ENCODE results near the gene EPHB2. TPM values are rescaled to one million over a fixed set of nuclear protein-coding genes. Genes with fewer than 3 reads are reported as not detected.

EPHB2 gene
- total RNA-seq, 1 donor from 2014 or later, result 60.3 TPM

DNA sequence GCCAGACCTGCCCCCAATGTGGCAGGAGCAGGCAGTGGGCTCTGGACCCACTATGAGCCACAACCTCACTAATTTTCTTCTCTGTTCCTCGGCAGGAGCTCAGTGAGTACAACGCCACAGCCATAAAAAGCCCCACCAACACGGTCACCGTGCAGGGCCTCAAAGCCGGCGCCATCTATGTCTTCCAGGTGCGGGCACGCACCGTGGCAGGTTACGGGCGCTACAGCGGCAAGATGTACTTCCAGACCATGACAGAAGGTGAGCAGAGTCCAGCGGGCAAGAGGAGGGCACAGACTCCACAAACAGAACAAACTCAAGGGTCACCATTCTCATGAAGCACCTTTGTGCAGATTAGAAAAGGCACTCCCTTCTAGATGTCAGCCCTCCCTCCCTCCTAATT, 182.2 kb downstream of the EPHB2 start:
- no peak overlapping the region for H3K4me3 Mint-ChIP-seq
- H3K27me3 Mint-ChIP-seq (ENCODE audit: low read depth), result no peaks in the 10 kb centered on the region
- no peaks in the 10 kb centered on the region for H3K4me1 Mint-ChIP-seq
- H3K36me3 Mint-ChIP-seq (ENCODE audit: low read depth), result peaks cover 18% of the 10 kb centered on the region
- TF ChIP-seq, protein P1, sequence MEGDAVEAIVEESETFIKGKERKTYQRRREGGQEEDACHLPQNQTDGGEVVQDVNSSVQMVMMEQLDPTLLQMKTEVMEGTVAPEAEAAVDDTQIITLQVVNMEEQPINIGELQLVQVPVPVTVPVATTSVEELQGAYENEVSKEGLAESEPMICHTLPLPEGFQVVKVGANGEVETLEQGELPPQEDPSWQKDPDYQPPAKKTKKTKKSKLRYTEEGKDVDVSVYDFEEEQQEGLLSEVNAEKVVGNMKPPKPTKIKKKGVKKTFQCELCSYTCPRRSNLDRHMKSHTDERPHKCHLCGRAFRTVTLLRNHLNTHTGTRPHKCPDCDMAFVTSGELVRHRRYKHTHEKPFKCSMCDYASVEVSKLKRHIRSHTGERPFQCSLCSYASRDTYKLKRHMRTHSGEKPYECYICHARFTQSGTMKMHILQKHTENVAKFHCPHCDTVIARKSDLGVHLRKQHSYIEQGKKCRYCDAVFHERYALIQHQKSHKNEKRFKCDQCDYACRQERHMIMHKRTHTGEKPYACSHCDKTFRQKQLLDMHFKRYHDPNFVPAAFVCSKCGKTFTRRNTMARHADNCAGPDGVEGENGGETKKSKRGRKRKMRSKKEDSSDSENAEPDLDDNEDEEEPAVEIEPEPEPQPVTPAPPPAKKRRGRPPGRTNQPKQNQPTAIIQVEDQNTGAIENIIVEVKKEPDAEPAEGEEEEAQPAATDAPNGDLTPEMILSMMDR (conservative IDR thresholded peaks at IDR 0.05), result no peak
- no peaks in the 10 kb centered on the region for H3K9me3 Mint-ChIP-seq
- DNase-seq (ENCODE audit: low read depth, low spot score), result no peak
- H3K27ac Mint-ChIP-seq (ENCODE audit: unreplicated experiment), result no peak overlapping the region

DNA sequence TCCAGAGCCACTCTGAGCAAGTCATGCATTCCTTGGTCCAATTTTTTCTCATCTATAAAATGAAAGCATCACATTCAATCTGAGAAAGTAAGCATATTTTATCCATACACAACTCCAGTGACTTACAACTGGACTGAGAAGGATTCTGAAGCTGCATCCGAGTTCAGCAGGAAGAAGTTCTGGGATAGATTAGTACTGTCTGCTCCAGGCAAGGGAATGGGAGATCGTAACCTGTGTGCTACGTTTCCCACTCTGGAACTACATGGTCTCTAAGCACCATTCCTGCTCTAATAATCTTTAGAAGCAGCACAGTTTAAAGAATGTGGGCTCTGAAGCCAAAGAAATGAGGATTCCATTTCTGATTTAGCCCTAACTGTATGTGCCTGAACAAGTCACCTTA, 182.7 kb downstream of the EPHB2 start:
- H3K4me1 Mint-ChIP-seq, result no peaks in the 10 kb centered on the region
- no peak overlapping the region for H3K27ac Mint-ChIP-seq (ENCODE audit: unreplicated experiment)
- H3K9me3 Mint-ChIP-seq, result no peaks in the 10 kb centered on the region
- DNase-seq (ENCODE audit: low read depth, low spot score), result no peak
- no peak overlapping the region for H3K4me3 Mint-ChIP-seq
- TF ChIP-seq, protein P1 (conservative IDR thresholded peaks at IDR 0.05), result no peak
- peaks cover 18% of the 10 kb centered on the region for H3K36me3 Mint-ChIP-seq (ENCODE audit: low read depth)
- no peaks in the 10 kb centered on the region for H3K27me3 Mint-ChIP-seq (ENCODE audit: low read depth)

DNA sequence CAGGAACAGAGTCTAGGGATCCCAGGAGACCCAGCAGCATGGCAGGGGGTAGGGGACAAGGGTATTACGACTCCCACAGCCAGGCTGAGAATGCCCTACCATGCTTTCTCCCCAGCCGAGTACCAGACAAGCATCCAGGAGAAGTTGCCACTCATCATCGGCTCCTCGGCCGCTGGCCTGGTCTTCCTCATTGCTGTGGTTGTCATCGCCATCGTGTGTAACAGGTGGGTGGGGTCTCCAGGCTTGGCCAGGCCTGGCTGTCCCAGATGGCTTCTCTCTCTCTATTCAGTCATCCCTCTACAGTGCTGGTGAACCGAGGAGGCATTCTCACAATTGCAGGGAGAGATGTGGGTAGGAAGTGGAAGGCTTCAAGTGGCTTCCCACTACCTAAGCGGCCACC, 184.7 kb downstream of the EPHB2 start:
- no peaks in the 10 kb centered on the region for H3K9me3 Mint-ChIP-seq
- H3K27ac Mint-ChIP-seq (ENCODE audit: unreplicated experiment), result no peak overlapping the region
- no peak for DNase-seq (ENCODE audit: low read depth, low spot score)
- no peak overlapping the region for H3K4me3 Mint-ChIP-seq
- peaks cover 18% of the 10 kb centered on the region for H3K36me3 Mint-ChIP-seq (ENCODE audit: low read depth)
- no peaks in the 10 kb centered on the region for H3K4me1 Mint-ChIP-seq
- no peaks in the 10 kb centered on the region for H3K27me3 Mint-ChIP-seq (ENCODE audit: low read depth)
- TF ChIP-seq, protein P1 (conservative IDR thresholded peaks at IDR 0.05), result no peak

DNA sequence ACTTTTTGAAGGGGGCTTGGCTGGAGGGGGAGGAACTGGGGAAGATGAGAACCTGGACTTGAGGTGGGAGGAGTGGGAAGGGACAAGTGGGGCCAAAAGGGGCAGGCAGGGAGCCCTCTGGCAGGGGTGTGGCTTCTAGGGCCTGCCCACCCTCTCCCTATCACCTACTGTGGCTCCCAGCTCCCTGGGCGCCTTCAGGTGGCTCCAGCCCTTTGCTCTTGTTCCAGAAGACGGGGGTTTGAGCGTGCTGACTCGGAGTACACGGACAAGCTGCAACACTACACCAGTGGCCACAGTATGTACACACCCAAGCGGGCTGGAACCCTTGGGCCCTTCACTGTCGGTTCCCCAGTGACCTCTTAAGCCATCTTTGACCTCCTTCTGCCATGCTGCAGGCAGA, 185.5 kb downstream of the EPHB2 start:
- TF ChIP-seq, protein P1 (conservative IDR thresholded peaks at IDR 0.05), result no peak
- no peaks in the 10 kb centered on the region for H3K27me3 Mint-ChIP-seq (ENCODE audit: low read depth)
- H3K4me3 Mint-ChIP-seq, result no peak overlapping the region
- H3K36me3 Mint-ChIP-seq (ENCODE audit: low read depth), result peaks cover 18% of the 10 kb centered on the region
- H3K9me3 Mint-ChIP-seq, result no peaks in the 10 kb centered on the region
- H3K27ac Mint-ChIP-seq (ENCODE audit: unreplicated experiment), result no peak overlapping the region
- no peak for DNase-seq (ENCODE audit: low read depth, low spot score)
- H3K4me1 Mint-ChIP-seq, result no peaks in the 10 kb centered on the region

DNA sequence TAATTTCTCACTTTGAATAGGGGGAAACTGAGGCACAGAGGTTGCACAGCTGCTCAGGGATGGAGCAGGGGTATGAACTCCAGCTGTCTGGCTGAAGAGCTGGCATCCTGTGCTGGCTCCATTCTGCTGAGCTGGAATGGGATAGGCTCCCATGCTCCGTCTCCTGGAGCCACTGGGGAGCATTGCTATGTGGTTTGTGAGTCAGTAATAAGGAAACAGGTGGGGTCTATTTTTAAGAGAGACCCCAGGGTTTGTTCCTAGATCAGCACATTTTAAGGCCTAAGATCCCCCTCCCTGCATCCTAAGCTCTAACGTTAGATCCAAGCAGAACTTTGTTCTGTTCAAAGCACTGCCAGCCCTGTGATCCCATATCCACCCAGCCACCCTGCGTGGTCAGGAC, 189.8 kb downstream of the EPHB2 start:
- DNase-seq (ENCODE audit: low read depth, low spot score), result no peak
- TF ChIP-seq, protein P1 (conservative IDR thresholded peaks at IDR 0.05), result no peak

DNA sequence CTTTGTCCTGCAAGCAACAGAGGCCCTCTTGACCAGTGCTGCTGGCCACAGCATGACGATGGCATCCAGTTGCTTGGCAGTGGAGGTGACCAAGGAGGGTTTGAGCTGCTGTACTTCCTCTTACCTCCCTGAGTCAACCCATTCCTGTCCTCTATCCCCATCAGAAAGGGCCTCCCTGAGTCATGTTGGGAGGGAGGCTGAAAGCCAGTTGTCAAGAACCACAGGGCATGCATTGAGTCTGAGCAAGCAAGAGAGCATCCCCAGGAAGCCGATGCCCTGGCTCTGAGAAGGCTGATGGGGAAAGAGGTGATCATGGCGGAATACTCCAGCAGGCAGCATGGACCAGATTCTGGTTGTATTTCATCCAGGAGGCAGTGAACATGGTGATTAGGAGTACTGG, 192.5 kb downstream of the EPHB2 start:
- DNase-seq (ENCODE audit: low read depth, low spot score), result no peak
- Mint-ChIP-seq H3K36me3 (ENCODE audit: low read depth) (peaks cover 10% of the 10 kb centered on the region), H3K27ac (ENCODE audit: unreplicated experiment) (no peak overlapping the region), H3K27me3 (ENCODE audit: low read depth) (no peaks in the 10 kb centered on the region), H3K9me3 (no peaks in the 10 kb centered on the region), H3K4me1 (no peaks in the 10 kb centered on the region), H3K4me3 (no peak overlapping the region)
- TF ChIP-seq, protein P1 (conservative IDR thresholded peaks at IDR 0.05), result no peak

More for the DNA sequence above, 189.8 kb downstream of the EPHB2 start:
- Mint-ChIP-seq H3K27me3 (ENCODE audit: low read depth) (no peaks in the 10 kb centered on the region), H3K36me3 (ENCODE audit: low read depth) (no peaks in the 10 kb centered on the region), H3K4me1 (no peaks in the 10 kb centered on the region), H3K4me3 (no peak overlapping the region), H3K27ac (ENCODE audit: unreplicated experiment) (no peak overlapping the region), H3K9me3 (no peaks in the 10 kb centered on the region)
